Dermis microvascular lymphatic vessel endothelial cell (primary cell): ENCODE data around the gene ITPK1. TPM values are rescaled to one million over a fixed set of nuclear protein-coding genes. Genes with fewer than 3 reads are reported as not detected.

Experiments
- DNase-seq, 2 donors: peaks; one replicate each; pipeline versions ENCODE4 v3.0.0 to v3.0.0-alpha.2; 2010; ENCODE audit warnings: low read depth in 2 of 2
- total RNA-seq: library from RNA; depleted of rRNA; stranded (reverse); fragments of >200 nt; gene quantifications from 2 replicates; pipeline ENCODE4 v1.2.1, GENCODE V29; 2014

Gene ITPK1
- total RNA-seq, 1 donor from 2014 or later = 9.6 TPM

GRCh38 chr14:92897922-92898565 lies 217.7 kb downstream of the ITPK1 start:
- no peak for DNase-seq

GRCh38 chr14:92895352-92895878 lies 220.3 kb downstream of the ITPK1 start:
- no peak for DNase-seq

DNA sequence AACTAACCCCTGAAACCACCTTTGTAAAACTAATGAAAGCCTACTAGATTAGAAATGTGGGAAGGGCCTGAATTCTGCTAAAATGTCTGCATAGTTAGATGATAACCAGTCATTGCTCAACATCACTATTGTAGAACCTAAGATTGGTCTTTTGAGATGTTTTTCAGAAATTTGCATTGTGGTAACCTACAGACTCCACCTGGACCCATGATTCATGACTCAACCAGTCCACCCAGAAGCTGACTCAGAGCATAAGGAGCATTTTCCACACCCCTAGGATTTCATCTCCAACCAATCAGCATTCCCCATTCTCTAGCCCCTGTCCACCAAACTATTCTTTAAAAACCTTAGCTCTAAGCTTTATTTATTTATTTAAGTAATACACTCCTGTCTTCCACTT lies 223.1 kb downstream of the ITPK1 start:
- DNase-seq = no peak

- DNase-seq = peak; percentile 34 to 62
These were observed 224.7 kb downstream of the ITPK1 start for GRCh38 chr14:92890830-92891588.

- DNase-seq = no peak
These were observed 226.8 kb downstream of the ITPK1 start for GRCh38 chr14:92888896-92889295.

DNA sequence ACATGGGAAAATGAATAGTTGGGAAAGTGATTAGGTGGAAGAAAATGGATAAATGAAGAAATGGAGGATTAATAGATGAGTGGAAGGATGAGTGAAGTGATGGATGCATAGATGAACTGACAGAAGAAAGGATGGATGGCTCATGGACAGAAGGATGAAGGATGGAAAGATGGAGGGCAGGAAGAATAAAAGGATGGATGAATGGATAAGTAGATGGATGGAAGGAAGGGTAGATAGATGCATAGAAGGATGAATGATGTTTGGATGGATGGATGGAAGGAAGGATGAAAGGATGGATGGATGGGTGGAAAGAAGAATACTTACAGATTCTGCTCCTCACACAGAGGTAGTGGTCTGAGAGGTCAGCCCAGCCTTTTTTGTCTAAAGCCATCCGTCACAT lies 228.6 kb downstream of the ITPK1 start:
- no peak for DNase-seq

Other genes starting within 250 kb of the ITPK1 start
- not detected in 2 replicates for gene CHGA, start 192.8 kb downstream of the ITPK1 start, total RNA-seq
- gene MOAP1, start 69.0 kb upstream of the ITPK1 start, total RNA-seq = 19.0 and 34.0 TPM in 2 replicates
- 9.9 and 13.8 TPM in 2 replicates for gene LYSET, start 69.4 kb upstream of the ITPK1 start, total RNA-seq
- 10.1 and 14.6 TPM in 2 replicates for gene GON7, start 91.1 kb upstream of the ITPK1 start, total RNA-seq
- gene UBR7, start 91.3 kb upstream of the ITPK1 start, total RNA-seq = 38.7 and 49.9 TPM in 2 replicates
- gene BTBD7, start 217.1 kb upstream of the ITPK1 start, total RNA-seq = 18.1 and 26.4 TPM in 2 replicates
- not detected in 2 replicates for gene COX8C, start 231.3 kb upstream of the ITPK1 start, total RNA-seq